ENCODE measurements around the gene NEGR1. TPM values are rescaled to one million over a fixed set of nuclear protein-coding genes. Genes with fewer than 3 reads are reported as not detected.

NEGR1 gene
- total RNA-seq, 1 experiment from 2014 or later = 0.05 TPM

GRCh38 chr1:71488555-71489252 lies 793.6 kb downstream of the NEGR1 start:
- Histone ChIP-seq H4K20me1 (ENCODE audit: insufficient read depth) (no peaks in the 10 kb centered on the region), H3K27me3 (ENCODE audit: insufficient read depth, low read length) (no peaks in the 10 kb centered on the region), H2AFZ (ENCODE audit: low read depth, low read length, poor library complexity, severe bottlenecking) (no peak overlapping the region), H3K4me3 (replicated peaks in 1 of 2; ENCODE audit: low read depth in 1 of 2, low read length in 2 of 2) (no peak overlapping the region), H3K36me3 (ENCODE audit: control insufficient read depth in 1 of 2, insufficient read depth in 2 of 2, low read length in 2 of 2) (no peaks in the 10 kb centered on the region), H3K9ac (ENCODE audit: low read length) (no peak overlapping the region), H3K9me2 (ENCODE audit: insufficient read depth) (no peaks in the 10 kb centered on the region), H3K27ac (ENCODE audit: low read depth, low read length) (no peak overlapping the region), H3K4me1 (ENCODE audit: control insufficient read depth in 1 of 2, insufficient read depth in 2 of 2, low read length in 2 of 2) (no peaks in the 10 kb centered on the region), H3K79me2 (ENCODE audit: insufficient read depth, low read length) (no peaks in the 10 kb centered on the region), H3K4me2 (ENCODE audit: low read length) (no peak overlapping the region), H3K9me3 (ENCODE audit: control insufficient read depth in 1 of 2, insufficient read depth in 1 of 2, low read depth in 1 of 2, low read length in 2 of 2) (peaks cover 0 to under 1% of the 10 kb centered on the region in 2 experiments; a peak in 2 of 4 replicates)
- ATAC-seq = no peak
- ChIA-PET CTCF (no interaction called here), POLR2A (no interaction called here), RAD21 (ENCODE audit: low non-redundant PET in 1 of 2, low total read pairs in 2 of 2, uncharacterized antibody in 2 of 2, unreplicated experiment in 2 of 2) (no interaction called here)
- intact Hi-C loops (cut with micrococcal nuclease) = no loop called here
- TF ChIP-seq SIN3A (IDR thresholded peaks at IDR 0.05; ENCODE audit: low read depth) (no peak), SRF (IDR thresholded peaks at IDR 0.05; ENCODE audit: low read depth) (no peak), CBX3 (IDR thresholded peaks at IDR 0.05; ENCODE audit: low read depth) (no peak), MAX (IDR thresholded peaks at IDR 0.05) (no peak), ZNF274 (IDR thresholded peaks at IDR 0.05; ENCODE audit: low read depth, low read length) (no peak), ZBTB33 (IDR thresholded peaks at IDR 0.05; ENCODE audit: extremely low read depth, insufficient replicate concordance, low read length) (no peak), POLR2AphosphoS5 (IDR thresholded peaks at IDR 0.05; ENCODE audit: low read depth, low read length) (no peak), JUND (IDR thresholded peaks at IDR 0.05) (no peak), CEBPB (IDR thresholded peaks at IDR 0.05; ENCODE audit: low read depth) (no peak), RAD21 (IDR thresholded peaks at IDR 0.05; ENCODE audit: low read depth) (no peak), FOSL1 (IDR thresholded peaks at IDR 0.05; ENCODE audit: low read depth) (no peak), POLR2A (IDR thresholded peaks at IDR 0.05; ENCODE audit: borderline replicate concordance, extremely low read depth, insufficient read depth, insufficient read length) (no peak), EZH2 (IDR thresholded peaks at IDR 0.05) (no peak), ELF1 (IDR thresholded peaks at IDR 0.05; ENCODE audit: borderline replicate concordance, low read depth) (no peak), YY1 (IDR thresholded peaks at IDR 0.05; ENCODE audit: extremely low read depth, insufficient replicate concordance, low read depth, low read length) (no peak), EZH2phosphoT487 (IDR thresholded peaks at IDR 0.05; ENCODE audit: borderline replicate concordance) (no peak), CTCF (IDR thresholded peaks at IDR 0.05 in 2 of 3, conservative IDR thresholded peaks at IDR 0.05 in 1 of 3; ENCODE audit: borderline replicate concordance in 1 of 3, insufficient read depth in 1 of 3, low read depth in 2 of 3, low read length in 2 of 3) (no peak), ATF3 (IDR thresholded peaks at IDR 0.05) (no peak), EGR1 (IDR thresholded peaks at IDR 0.05; ENCODE audit: low read depth) (no peak)
- BruUV-seq (replicated peaks) = no TSS peak
- DNase-seq (ENCODE audit: low read depth, low spot score) = no peak
